GM12872 (cell line): ENCODE results near the gene RBM8A.

Source experiments
- CTCF ChIP-seq: IDR thresholded peaks from 3 replicates; pipeline ENCODE4 v1.5.1; 2011; ENCODE audit warnings: low read depth, mild to moderate bottlenecking, low read length, moderate library complexity; ENCODE audit not compliant: insufficient read depth

The RBM8A gene

GRCh38 chr1:145964328-145965118 is 37.2 kb upstream of the RBM8A start, which contains the start of the genes ANKRD34A and POLR3GL:
ANKRD34A (minus strand) TSS chr1:145964575; CDS start chr1:145961759, 2,816 bp downstream.
POLR3GL (plus strand) TSS chr1:145964690; CDS start chr1:145974866, 10,176 bp downstream.
- 0 out of 3 replicates have a peak, but pooled peaks have one; percentile 1 for TF ChIP-seq CTCF

DNA sequence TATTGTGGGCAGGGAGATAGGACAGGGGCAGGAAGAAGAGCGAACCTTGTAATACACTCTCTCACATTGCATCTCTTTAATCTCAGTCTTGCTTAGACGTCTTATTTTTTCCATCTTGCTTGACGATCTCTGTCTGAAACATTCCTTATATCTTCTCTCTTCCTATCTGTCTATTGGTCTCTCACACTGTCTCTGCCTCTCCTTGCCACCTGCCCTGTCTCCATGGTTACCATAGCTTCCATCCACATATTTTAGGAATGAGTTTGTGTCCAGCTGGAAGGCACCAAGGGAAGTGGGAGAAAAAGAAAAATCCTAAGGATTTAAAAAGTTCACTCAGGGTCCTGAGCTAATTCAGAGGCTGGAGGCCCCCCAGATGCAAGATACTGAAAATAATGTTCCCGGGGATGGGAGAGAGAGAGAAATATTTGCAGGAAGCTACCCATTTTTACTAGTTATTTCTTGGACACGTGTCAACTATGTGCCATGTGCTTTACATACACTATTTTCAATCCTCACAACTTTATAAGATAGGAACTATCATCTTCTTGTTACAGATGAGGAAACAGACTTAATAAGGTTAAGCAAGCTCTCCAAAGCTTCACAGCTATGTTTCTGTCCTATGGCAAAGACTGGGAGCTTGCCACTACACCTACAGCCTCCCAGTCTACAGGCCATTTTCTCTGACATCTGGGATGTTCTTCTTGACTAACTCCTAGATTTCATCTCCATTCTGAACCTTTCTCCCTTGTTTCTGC is 36.2 kb upstream of the RBM8A start:
- TF ChIP-seq CTCF, result no peak

DNA sequence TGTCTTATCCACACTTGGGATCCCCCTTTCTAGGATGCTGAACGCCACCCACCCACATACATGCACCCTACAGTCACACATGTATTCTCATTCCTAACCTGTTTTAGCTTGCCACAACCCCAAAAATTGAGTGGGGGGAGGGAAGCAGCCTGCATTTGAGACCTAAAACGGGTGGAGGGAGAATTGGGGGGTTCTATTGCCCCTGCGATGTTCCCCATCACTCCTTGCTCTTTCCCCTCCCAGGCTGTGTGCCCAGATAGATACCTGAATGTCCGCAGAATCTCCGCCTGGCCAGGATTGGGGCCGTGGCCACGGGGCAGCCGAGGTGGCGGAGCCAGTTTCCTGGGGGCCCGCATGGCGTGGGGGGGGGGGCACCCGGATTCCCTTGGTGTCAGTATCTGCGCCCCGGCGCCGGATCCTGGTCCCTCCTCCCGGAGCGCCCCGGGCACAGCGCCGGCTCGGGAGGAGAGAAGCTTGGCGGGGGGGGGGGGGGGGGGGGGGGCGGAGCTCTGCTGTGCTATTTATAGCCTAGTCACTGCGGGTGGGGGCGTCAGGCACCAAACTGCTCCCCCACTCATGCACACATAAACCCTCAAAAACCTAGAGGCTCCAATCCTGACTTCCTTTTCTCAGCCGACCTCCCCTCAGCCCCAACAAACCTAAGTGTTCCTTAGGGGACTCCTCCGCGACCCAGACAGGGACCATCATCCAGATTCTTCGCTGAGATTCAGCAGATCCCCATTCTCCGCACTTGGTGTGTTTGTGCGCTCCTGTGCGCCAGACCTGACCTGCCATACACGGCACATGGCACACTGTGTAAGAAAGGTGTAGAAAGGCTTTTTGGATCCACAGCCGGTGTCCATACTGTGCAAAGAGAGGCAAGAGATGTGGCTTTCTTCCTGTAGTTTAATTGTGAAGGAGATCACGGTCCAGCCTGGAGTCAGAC is 35.1 kb upstream of the RBM8A start:
- no peak for TF ChIP-seq CTCF

DNA sequence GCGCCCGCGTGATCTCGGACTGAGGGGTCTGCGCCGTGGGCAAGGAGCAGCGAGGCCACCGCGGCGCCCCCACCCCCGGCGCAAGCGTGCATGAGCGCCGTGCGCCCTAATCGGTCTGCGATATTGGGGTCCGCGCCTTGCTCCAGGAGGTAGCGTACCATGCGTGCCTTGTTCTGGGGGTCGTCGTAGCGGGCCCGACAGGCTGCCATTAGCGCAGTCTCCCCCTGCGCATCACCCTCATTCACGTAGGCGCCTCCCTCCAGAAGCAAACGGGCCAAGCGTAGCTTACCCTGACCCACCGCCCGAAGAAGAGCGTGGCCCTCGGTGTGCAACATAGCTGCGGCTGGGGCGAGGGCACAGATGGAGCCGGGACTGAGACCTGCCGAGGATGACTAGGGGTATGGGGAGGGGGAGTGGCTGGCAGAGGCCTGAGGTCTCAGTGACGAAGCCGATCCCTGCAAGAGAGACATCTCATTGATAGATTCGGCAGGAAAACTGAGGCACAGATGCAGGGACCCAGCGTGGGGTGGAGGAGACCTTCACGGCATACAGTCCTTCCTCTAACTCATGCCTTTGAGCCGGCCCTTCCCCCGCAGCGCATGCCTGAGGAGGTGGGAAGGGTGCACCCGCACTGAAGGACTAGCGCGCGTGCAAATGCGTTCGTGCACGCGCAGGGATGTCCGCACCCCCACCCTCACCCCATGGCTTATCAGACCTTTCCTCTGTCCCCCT is 34.3 kb upstream of the RBM8A start:
- no peak for TF ChIP-seq CTCF

GRCh38 chr1:145961109-145961424 is 33.8 kb upstream of the RBM8A start:
- TF ChIP-seq CTCF, result no peak

DNA sequence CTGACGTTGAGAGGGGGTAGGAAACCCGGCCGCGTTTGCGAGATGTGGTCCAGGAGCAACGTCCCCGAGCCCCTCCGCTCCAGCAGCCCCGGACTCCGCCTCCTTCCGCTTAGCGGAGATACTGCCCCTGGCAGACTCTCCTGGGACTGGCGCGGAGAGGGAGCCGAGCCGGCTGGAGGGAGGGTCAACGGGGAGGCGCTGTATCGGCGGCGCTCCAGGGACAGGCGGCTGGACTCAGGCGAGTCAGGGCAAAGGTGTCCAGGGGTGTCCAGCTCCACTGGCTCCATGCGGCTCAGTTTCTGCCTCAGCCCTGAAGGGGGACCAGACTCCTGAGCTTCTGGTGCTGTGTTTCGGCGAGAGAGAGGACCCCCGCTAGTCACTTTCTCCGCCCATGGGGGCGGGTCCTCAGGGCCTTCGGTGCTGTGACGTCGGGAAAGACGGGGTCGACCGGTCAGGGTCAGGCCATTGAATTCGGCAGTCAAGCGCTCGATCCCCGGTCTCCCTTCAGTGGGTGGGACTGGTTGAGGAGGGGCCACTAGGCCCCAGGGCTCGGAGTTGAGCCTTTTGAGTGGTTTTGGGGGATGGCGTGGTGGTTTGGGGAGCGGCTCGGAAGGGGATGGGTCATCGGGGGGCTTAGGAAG is 33.3 kb upstream of the RBM8A start:
- no peak; the same call in 2 of the 3 replicates for TF ChIP-seq CTCF
